Left lung (tissue), 10 donors: Measurements from ENCODE around the gene CPLX1. TPM values are rescaled to one million over a fixed set of nuclear protein-coding genes. Genes with fewer than 3 reads are reported as not detected.
A peak's percentile ranks its signal among the peaks of the same experiment; 100 is the strongest.

ENCODE experiments used
- ATAC-seq: fragments of 200-7000 bp; cut with Tn5 transposase; one replicate; pipeline ENCODE4 v1.9.1; 2020; ENCODE audit warnings: moderate library complexity
- DNase-seq, 4 donors: peaks; one replicate each; pipeline ENCODE4 v3.0.0-alpha.2; 2013 to 2020
- H3K27ac ChIP-seq, 2 donors: fragments of 200-600 bp; sonication (generic) in 1 of 2; one replicate each; pipeline versions ENCODE4 v1.5.0 to v1.8.0; 2020 to 2021
- H3K27me3 ChIP-seq, 2 donors: fragments of 200-600 bp; sonication (generic) in 1 of 2; one replicate each; pipeline versions ENCODE4 v1.5.0 to v1.8.0; 2020 to 2021
- H3K36me3 ChIP-seq, 2 donors: fragments of 200-600 bp; sonication (generic) in 1 of 2; one replicate each; pipeline versions ENCODE4 v1.5.0 to v1.8.0; 2020 to 2021
- H3K4me1 ChIP-seq, 2 donors: fragments of 200-600 bp; one replicate each; pipeline ENCODE4 v1.8.0; 2021
- H3K4me3 ChIP-seq, 2 donors: fragments of 200-600 bp; sonication (generic) in 1 of 2; one replicate each; pipeline versions ENCODE4 v1.5.0 to v1.8.0; 2020 to 2021; ENCODE audit warnings: mild to moderate bottlenecking in 1 of 2
- H3K9me3 ChIP-seq, 2 donors: fragments of 200-600 bp; sonication (generic) in 1 of 2; one replicate each; pipeline versions ENCODE4 v1.5.0 to v1.8.0; 2020 to 2021
- CTCF ChIP-seq, 2 donors: fragments of 200-600 bp; sonication (generic) in 1 of 2; IDR thresholded peaks; one replicate each; pipeline versions ENCODE4 v1.5.0 to v1.8.0; 2021; ENCODE audit warnings: antibody characterized with exemption in 2 of 2
- intact Hi-C, 2 donors: fragments of 100-400 bp; cut with DNase I; formaldehyde crosslinking; loops; one replicate each; pipeline versions ENCODE4 v1.11.2 to v1.14.2; 2022
- polyA plus RNA-seq, 6 donors: library from polyadenylated mRNA; unstranded; fragments of 120-200 nt; gene quantifications; one replicate each; pipeline ENCODE4 v1.2.1, GENCODE V29; 2013; ENCODE audit not compliant: insufficient read length in 6 of 6
- total RNA-seq, 2 donors: library from RNA; stranded (reverse); fragmentation: NEBNext Ultra II Directional; extraction: Animal tissue kit (Norgen Biotek cat#: 25700); gene quantifications; one replicate each; pipeline ENCODE4 v1.2.1, GENCODE V29; 2021
- donor health status: DM: no; HTN: yes; CAD: no.
- donor health status: DM: no; HTN: no; CAD: no.

The CPLX1 gene
- total and polyA plus RNA-seq, 8 donors: 0.98 to 3.2 (median 1.5) TPM

GRCh38 chr4:772776-773175 lies 53.2 kb downstream of the CPLX1 start:
- no peak for TF ChIP-seq CTCF (IDR thresholded peaks at IDR 0.05)
- intact Hi-C loops: no loop called here
- peaks cover 0 to 97% of the 10 kb centered on the region in 2 donors for H3K36me3 ChIP-seq
- no peaks in the 10 kb centered on the region for H3K27me3 ChIP-seq
- no peak overlapping the region for H3K27ac ChIP-seq
- ATAC-seq (no peak), DNase-seq (peak in 1 of 4 donors; percentile 18)
- H3K4me3 ChIP-seq: no peak overlapping the region
- no peaks in the 10 kb centered on the region for H3K9me3 ChIP-seq
- H3K4me1 ChIP-seq: peaks cover 0 to 37% of the 10 kb centered on the region in 2 donors

DNA sequence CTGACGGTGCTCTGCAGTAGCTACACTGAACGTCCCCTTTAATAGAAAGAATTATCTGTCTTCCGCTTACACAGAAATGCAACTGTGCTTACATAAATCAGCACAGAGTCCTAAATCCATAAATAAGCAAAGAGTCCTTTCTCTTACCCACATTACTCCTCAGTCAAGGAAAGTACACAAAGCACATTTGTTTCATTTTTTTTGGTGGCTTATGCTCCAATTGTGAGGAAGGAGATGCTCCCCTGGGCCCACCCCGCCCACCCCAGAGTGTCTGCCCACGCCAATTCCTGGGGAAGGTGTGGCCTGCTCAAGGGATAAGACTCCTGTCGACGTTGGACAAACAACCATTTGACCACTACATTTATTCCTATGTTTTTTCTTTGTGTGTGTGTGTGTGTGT lies 53.8 kb downstream of the CPLX1 start:
- DNase-seq (no peak), ATAC-seq (peak; percentile 34)
- H3K4me3 ChIP-seq: no peak overlapping the region

DNA sequence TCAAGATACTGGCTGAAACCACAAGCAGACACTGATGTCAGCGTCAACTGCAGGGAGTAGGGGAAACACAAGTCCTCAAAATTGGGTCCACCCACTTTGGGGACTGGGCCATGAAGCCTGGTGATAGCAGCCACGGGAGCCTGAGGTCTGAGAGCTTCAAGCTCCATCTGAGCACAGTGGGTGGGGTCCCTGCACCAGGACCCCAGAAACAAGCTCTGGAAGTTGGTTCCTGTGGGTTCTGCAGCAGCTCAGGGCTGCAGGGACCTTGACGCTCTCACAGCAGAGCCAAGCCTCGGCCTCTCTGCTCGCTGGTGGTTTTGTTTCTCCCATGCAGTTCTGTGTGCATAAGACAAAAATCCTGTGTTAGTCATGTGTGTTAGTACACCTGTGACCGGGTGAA lies 54.5 kb downstream of the CPLX1 start:
- ATAC-seq (no peak), DNase-seq (peak in 1 of 4 donors; percentile 24)
- TF ChIP-seq CTCF (IDR thresholded peaks at IDR 0.05): no peak
- H3K27ac ChIP-seq: no peak overlapping the region
- intact Hi-C loops: no loop called here
- H3K27me3 ChIP-seq: no peaks in the 10 kb centered on the region
- H3K4me1 ChIP-seq: peaks cover 0 to 28% of the 10 kb centered on the region in 2 donors
- H3K36me3 ChIP-seq: peaks cover 0 to 97% of the 10 kb centered on the region in 2 donors
- H3K4me3 ChIP-seq: no peak overlapping the region
- H3K9me3 ChIP-seq: no peaks in the 10 kb centered on the region

More for the DNA sequence above, 53.8 kb downstream of the CPLX1 start:
- H3K27me3 ChIP-seq: no peaks in the 10 kb centered on the region
- intact Hi-C loops: no loop called here
- H3K36me3 ChIP-seq: peaks cover 0 to 97% of the 10 kb centered on the region in 2 donors
- H3K27ac ChIP-seq: no peak overlapping the region
- no peaks in the 10 kb centered on the region for H3K9me3 ChIP-seq
- H3K4me1 ChIP-seq: peaks cover 0 to 34% of the 10 kb centered on the region in 2 donors
- TF ChIP-seq CTCF (IDR thresholded peaks at IDR 0.05): no peak

- no peak for TF ChIP-seq CTCF (IDR thresholded peaks at IDR 0.05)
- peak in 1 of 4 donors; percentile 54 for DNase-seq
- peaks cover 0 to 28% of the 10 kb centered on the region in 2 donors for H3K4me1 ChIP-seq
Measured at GRCh38 chr4:770022-770421, 55.9 kb downstream of the CPLX1 start.

DNA sequence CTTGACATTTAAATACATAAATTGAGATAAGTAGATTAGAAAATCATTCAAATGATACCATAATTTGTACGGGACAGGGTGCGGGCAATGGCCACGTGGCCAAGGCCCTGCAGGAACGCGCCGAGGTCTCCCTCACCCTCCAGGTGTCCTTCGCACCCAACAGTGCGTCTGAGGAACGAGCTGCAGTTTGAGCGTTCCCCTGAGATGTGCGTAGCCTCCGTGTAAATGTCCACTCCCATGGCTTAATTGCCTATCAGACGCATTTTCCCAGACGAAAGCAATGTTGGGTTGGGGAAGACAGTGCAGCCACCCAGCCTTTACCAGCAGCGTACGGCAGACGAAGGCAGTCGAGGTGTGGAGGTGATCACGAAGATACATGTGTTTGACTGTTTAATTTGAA lies 56.4 kb downstream of the CPLX1 start:
- intact Hi-C loops: no loop called here
- H3K36me3 ChIP-seq: peaks cover 0 to 96% of the 10 kb centered on the region in 2 donors

More at GRCh38 chr4:770022-770421, 55.9 kb downstream of the CPLX1 start:
- Histone ChIP-seq H3K9me3 (no peaks in the 10 kb centered on the region), H3K27me3 (no peaks in the 10 kb centered on the region), H3K36me3 (peaks cover 0 to 96% of the 10 kb centered on the region in 2 donors), H3K27ac (no peak overlapping the region), H3K4me3 (no peak overlapping the region)
- no peak for ATAC-seq
- intact Hi-C loops: no loop called here

More for the DNA sequence above, 56.4 kb downstream of the CPLX1 start:
- no peak for TF ChIP-seq CTCF (IDR thresholded peaks at IDR 0.05)
- Histone ChIP-seq H3K27me3 (no peaks in the 10 kb centered on the region), H3K9me3 (no peaks in the 10 kb centered on the region), H3K27ac (no peak overlapping the region), H3K4me3 (no peak overlapping the region), H3K4me1 (peaks cover 0 to 28% of the 10 kb centered on the region in 2 donors)
- peak in 1 of 4 donors; percentile 34 for DNase-seq
- no peak for ATAC-seq
